Activated T-cell treated with anti-CD3 and anti-CD28 coated beads, Interleukin-2, amount 50 U/mL, for 24 hours (primary cell): ENCODE data around the gene INSM1.

Experiments
- DNase-seq: peaks from one replicate; pipeline ENCODE4 v3.0.0-alpha.2; 2020
- H3K27ac Mint-ChIP-seq: 2 replicates; pipeline ENCODE4 v1.8.0; 2020; ENCODE audit warnings: mild to moderate bottlenecking, mixed read lengths
- H3K27me3 Mint-ChIP-seq: 2 replicates; pipeline ENCODE4 v1.8.0; 2020; ENCODE audit warnings: mixed read lengths
- H3K36me3 Mint-ChIP-seq: 2 replicates; pipeline ENCODE4 v1.8.0; 2020; ENCODE audit warnings: low read depth, mixed read lengths
- H3K4me1 Mint-ChIP-seq: 2 replicates; pipeline ENCODE4 v1.8.0; 2020; ENCODE audit warnings: low read depth, mixed read lengths
- H3K4me3 Mint-ChIP-seq: 2 replicates; pipeline ENCODE4 v1.8.0; 2020; ENCODE audit warnings: mild to moderate bottlenecking, moderate library complexity, mixed read lengths
- H3K9me3 Mint-ChIP-seq: 2 replicates; pipeline ENCODE4 v1.8.0; 2020; ENCODE audit warnings: mixed read lengths

Gene INSM1, protein sequence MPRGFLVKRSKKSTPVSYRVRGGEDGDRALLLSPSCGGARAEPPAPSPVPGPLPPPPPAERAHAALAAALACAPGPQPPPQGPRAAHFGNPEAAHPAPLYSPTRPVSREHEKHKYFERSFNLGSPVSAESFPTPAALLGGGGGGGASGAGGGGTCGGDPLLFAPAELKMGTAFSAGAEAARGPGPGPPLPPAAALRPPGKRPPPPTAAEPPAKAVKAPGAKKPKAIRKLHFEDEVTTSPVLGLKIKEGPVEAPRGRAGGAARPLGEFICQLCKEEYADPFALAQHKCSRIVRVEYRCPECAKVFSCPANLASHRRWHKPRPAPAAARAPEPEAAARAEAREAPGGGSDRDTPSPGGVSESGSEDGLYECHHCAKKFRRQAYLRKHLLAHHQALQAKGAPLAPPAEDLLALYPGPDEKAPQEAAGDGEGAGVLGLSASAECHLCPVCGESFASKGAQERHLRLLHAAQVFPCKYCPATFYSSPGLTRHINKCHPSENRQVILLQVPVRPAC

DNA sequence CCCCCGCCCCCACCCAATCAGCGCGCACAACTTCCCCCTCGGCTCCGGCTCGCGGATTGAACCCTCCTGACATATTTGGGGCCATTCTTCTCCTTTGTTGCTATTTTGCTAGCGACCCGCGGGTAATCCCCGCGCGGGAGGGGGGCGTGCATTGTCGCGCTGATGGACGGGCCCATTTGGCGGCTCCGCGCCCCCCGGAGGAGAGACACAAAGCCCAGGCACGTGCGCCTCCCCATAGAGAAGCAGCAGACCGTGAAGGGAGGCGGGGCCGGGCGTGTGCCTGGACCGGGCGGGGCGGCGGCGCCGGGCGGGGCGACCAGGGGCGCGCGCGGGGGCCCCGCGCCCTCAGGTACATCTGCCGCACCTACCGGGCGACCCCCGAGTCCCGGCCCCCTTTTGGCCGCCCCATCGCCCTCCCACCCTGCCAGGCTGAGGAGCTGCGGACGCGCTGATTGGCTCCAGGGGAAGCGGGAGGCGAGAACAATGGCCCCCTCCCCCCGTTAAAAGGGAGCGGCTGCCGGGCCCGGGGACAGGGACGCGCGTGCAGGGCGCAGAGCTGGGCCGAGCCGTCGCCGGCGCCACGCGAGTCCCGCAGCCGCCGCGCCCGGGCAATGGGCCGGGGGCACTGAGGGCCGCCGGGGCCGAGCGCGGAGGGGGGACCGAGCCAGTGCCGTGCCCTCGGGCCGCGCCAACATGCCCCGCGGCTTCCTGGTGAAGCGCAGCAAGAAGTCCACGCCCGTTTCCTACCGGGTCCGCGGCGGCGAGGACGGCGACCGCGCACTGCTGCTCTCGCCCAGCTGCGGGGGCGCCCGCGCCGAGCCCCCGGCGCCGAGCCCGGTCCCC is at the start of gene INSM1:
Gene INSM1 (plus strand): TSS at position 530 of the 843 bp plus-strand sequence. CDS start 164 bp downstream, at position 694.
- peak within 1 kb of the TSS; percentile 84 for H3K27ac Mint-ChIP-seq
- peaks cover 75% of the 10 kb centered on the region for H3K27me3 Mint-ChIP-seq
- H3K4me3 Mint-ChIP-seq = peak within 1 kb of the TSS; percentile 77
- H3K9me3 Mint-ChIP-seq = no peaks in the 10 kb centered on the region
- H3K36me3 Mint-ChIP-seq = peaks cover 12% of the 10 kb centered on the region
- peak; percentile 53 for DNase-seq
- peaks cover 45% of the 10 kb centered on the region for H3K4me1 Mint-ChIP-seq

DNA sequence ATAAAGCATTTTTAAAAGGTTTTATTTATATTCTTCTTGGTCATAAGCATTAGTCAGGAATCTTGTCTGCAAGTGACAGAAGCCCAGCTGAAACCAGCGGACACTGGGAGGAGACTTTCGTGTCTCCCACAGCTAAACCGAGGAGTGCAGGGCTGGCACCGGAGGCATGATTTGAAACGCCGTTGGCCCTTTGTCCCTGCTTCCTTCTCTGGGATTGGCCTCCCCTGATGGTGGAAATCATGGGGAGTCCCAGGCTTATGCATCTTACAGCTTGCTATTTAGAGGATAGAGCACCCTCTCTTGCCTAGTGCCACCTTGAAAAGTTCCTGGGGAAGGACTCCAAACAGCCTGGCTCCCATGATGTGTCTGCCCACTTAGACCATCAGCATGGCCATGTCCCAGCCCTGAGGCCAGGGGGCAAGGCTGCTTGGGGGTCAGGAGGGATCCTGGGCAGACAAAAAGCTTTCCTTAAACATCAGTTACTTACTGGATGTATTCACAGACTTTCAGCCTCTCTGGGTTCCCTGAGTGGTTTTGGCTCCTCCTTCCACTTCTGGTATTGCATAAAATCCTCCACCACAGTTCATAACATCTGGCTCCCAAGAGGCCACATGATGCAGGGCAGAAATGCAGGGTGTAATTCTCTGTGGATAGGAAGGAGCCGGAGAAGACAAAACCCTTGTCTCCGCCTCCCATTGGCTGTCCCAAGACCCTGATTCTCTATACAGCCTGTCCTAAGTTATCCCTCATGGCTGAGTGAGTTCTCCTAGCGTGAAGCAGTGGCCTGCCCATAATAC is 49.3 kb upstream of the INSM1 start:
- Mint-ChIP-seq H3K36me3 (no peaks in the 10 kb centered on the region), H3K27me3 (peaks cover 6% of the 10 kb centered on the region), H3K4me3 (no peak overlapping the region), H3K4me1 (no peaks in the 10 kb centered on the region), H3K9me3 (peaks cover 5% of the 10 kb centered on the region), H3K27ac (no peak overlapping the region)
- no peak for DNase-seq

DNA sequence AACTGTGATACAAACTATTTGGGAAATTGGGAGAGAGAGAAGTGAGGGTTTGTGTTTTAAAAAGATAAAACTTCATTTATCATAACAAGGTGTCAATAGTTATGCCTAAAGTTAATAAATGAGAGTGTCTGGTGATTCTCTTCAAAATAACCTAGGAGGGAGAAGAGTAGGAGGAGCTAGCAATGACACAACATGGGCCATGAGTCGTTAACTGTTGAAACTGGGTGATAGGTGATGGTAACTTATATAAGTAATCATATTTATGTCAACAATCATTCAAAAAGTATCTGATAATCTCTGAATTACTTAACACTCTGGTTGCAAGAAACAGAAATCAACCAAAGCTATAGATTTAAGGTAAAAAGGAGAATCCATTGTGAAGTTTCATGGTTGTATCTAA is 46.8 kb upstream of the INSM1 start:
- H3K27ac Mint-ChIP-seq = no peak overlapping the region
- no peaks in the 10 kb centered on the region for H3K4me1 Mint-ChIP-seq
- peaks cover 10% of the 10 kb centered on the region for H3K27me3 Mint-ChIP-seq
- no peaks in the 10 kb centered on the region for H3K36me3 Mint-ChIP-seq
- peaks cover 5% of the 10 kb centered on the region for H3K9me3 Mint-ChIP-seq
- no peak for DNase-seq
- no peak overlapping the region for H3K4me3 Mint-ChIP-seq

DNA sequence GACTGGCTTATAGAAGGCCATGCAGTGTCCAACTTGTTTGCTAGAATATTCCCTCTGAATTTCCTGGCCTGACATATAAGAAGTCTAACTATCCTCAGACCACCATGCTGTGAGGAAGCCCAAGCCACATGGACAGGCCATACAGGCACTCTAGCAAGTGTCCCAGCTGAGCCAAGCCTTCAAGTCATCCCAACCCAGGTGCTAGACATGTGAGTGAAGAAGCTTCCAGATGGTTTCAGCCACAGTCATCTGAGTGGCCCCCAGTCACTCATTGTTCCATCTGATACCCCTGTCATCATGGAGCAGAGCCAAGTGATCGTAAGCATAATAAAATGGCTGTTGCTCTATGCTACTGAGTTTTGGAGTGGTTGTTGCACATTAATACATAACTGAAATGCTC is 46.0 kb upstream of the INSM1 start:
- Mint-ChIP-seq H3K4me1 (no peaks in the 10 kb centered on the region), H3K4me3 (no peak overlapping the region), H3K27ac (no peak overlapping the region), H3K9me3 (peaks cover 5% of the 10 kb centered on the region), H3K27me3 (peaks cover 10% of the 10 kb centered on the region), H3K36me3 (no peaks in the 10 kb centered on the region)
- DNase-seq = no peak

DNA sequence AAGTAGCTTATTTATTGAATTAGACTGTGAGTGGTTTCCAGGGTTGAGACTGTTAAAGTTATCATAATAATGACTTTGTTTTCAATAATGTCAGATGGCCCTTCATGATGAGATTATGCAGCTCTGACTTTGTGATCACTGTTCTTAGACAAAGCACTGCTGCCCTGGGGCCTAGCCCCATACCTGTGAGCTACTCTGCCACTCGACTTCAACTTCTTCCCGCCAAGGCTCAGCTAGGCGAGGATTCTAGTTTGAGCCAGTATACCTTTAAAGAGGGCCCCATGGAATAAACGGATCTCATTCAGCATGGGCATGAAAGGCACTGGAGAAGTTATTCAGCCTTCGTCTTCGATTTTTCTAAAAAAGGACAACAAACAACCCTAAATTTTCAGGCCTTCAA is 45.0 kb upstream of the INSM1 start:
- Mint-ChIP-seq H3K9me3 (peaks cover 5% of the 10 kb centered on the region), H3K36me3 (no peaks in the 10 kb centered on the region), H3K27ac (no peak overlapping the region), H3K4me3 (no peak overlapping the region), H3K4me1 (no peaks in the 10 kb centered on the region), H3K27me3 (peaks cover 5% of the 10 kb centered on the region)
- no peak for DNase-seq

DNA sequence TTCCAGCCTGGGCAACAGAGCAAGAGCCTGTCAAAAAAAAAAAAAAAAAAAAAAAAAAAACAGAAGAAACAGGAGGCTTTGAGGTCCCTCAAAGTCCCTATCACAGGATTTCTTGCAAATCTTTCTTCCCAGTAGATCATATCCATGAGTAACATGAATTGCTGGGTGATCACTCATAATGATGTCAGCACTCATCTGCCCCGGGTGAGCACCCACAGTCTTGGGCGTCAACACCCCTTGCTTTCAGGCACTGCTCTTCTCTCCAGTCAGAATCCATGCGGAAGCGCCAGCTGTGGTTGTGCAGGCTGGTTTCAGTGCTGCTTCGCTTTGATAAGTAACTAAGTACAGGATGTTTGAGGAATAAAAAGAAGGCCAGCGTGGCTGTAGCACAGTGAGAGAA is 40.2 kb upstream of the INSM1 start:
- H3K27me3 Mint-ChIP-seq = peaks cover 25% of the 10 kb centered on the region
- no peaks in the 10 kb centered on the region for H3K9me3 Mint-ChIP-seq
- H3K4me1 Mint-ChIP-seq = no peaks in the 10 kb centered on the region
- DNase-seq = no peak
- no peaks in the 10 kb centered on the region for H3K36me3 Mint-ChIP-seq
- H3K27ac Mint-ChIP-seq = no peak overlapping the region
- no peak overlapping the region for H3K4me3 Mint-ChIP-seq

DNA sequence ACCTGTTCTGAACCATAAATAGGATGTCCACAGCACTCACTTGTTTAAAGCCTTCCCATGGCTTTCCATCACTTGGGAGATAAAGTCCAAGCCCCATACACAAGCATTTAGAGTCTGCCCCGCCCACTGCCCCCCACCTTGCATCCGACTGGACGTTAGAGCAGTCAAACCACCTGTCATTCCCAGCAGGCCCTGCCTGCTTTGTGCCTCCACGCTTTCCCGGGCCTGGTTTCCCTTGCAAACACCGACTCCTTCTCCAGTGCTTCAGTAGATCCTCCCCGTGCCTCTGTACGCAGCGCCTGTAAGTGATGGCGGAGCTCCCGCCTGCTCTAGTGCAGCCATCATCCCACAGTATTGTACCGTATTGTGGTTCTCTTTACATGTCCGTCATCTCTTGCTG is 38.3 kb upstream of the INSM1 start:
- Mint-ChIP-seq H3K27me3 (peaks cover 30% of the 10 kb centered on the region), H3K4me1 (peaks cover 2% of the 10 kb centered on the region), H3K4me3 (no peak overlapping the region), H3K9me3 (no peaks in the 10 kb centered on the region), H3K27ac (no peak overlapping the region), H3K36me3 (no peaks in the 10 kb centered on the region)
- DNase-seq = no peak

DNA sequence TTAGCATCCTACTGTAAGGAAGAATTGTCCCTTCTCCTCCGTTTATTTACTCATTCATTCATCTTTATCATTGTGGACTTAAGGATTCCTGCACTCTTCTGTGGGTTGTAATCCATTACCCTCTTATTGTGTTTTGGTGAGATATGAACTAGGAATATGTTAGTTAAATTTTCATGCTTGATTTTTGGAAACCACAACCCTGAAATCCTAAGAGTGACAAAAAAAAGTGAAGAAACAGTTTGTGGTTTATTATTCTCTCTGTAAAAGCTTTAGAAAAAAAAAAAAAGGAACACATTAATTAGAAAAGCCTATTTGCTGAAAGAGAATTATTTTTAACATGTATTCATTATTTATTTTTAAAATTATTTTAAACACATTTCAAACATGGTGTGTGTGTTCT is 36.7 kb upstream of the INSM1 start:
- Mint-ChIP-seq H3K27me3 (peaks cover 34% of the 10 kb centered on the region), H3K36me3 (no peaks in the 10 kb centered on the region), H3K27ac (no peak overlapping the region), H3K4me3 (no peak overlapping the region), H3K4me1 (peaks cover 6% of the 10 kb centered on the region), H3K9me3 (peaks cover 5% of the 10 kb centered on the region)
- no peak for DNase-seq

DNA sequence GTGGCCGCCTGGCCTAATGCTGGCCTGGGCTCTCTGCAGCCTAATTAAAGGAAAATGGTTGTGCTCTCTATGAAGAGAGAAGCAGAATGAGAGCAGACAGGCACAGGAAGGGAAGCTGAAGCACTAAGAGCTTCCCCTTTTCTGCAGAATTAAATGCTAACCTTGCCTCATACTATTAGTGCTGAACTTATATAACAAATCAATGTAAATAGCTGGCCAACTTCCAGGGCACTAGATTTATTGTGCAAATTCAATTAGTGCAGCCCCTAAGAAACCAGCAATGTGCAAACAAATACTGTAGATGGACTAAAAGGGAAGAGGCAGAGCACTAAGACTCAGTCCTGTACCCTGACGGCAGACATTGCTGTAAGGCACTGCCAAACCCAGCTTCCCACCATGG is 36.1 kb upstream of the INSM1 start:
- no peak for DNase-seq
- Mint-ChIP-seq H3K4me1 (peaks cover 6% of the 10 kb centered on the region), H3K36me3 (no peaks in the 10 kb centered on the region), H3K27me3 (peaks cover 34% of the 10 kb centered on the region), H3K4me3 (no peak overlapping the region), H3K9me3 (peaks cover 5% of the 10 kb centered on the region), H3K27ac (no peak overlapping the region)

DNA sequence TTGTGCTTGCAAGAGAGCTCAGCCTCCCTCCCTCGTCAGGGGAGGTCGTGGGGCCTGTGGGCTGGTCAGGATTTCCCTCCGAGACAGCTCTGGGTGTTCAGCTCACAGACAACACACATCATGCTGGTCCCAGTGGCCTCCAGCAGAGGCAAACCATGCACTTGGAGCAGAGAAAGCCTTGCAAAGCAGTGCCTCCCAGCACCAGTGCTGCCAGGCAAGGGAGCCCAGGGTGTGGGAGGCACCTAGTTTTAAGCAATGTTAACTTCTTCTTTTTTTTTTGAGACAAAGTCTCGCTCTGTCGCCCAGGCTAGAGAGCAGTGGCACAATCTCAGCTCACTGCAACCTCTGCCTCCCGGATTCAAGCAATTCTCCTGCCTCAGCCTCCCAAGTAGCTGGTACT is 34.0 kb upstream of the INSM1 start:
- H3K9me3 Mint-ChIP-seq = peaks cover 5% of the 10 kb centered on the region
- no peak for DNase-seq
- peaks cover 6% of the 10 kb centered on the region for H3K4me1 Mint-ChIP-seq
- no peak overlapping the region for H3K27ac Mint-ChIP-seq
- no peak overlapping the region for H3K4me3 Mint-ChIP-seq
- peaks cover 25% of the 10 kb centered on the region for H3K27me3 Mint-ChIP-seq
- no peaks in the 10 kb centered on the region for H3K36me3 Mint-ChIP-seq

DNA sequence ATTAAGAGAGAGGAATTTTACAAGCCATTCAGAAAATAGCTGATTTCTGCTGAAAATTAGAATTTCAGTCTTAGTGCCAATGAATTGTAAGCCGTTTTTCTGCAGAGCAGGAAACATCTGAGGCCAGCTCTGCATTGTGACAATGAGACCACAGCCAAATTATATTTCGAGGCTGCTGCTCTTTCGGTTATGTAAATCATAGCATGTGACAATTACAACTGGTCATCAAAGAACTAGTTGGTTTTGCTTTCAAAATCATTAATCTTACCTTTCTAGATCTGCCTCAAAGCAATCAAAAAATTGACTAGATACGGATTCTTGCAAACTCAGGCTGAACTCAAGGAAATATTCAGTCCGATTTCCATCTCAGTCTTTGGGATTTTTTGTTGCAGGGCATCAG is 33.4 kb upstream of the INSM1 start:
- Mint-ChIP-seq H3K27me3 (peaks cover 20% of the 10 kb centered on the region), H3K36me3 (no peaks in the 10 kb centered on the region), H3K27ac (no peak overlapping the region), H3K4me1 (peaks cover 6% of the 10 kb centered on the region), H3K9me3 (peaks cover 5% of the 10 kb centered on the region), H3K4me3 (no peak overlapping the region)
- no peak for DNase-seq

DNA sequence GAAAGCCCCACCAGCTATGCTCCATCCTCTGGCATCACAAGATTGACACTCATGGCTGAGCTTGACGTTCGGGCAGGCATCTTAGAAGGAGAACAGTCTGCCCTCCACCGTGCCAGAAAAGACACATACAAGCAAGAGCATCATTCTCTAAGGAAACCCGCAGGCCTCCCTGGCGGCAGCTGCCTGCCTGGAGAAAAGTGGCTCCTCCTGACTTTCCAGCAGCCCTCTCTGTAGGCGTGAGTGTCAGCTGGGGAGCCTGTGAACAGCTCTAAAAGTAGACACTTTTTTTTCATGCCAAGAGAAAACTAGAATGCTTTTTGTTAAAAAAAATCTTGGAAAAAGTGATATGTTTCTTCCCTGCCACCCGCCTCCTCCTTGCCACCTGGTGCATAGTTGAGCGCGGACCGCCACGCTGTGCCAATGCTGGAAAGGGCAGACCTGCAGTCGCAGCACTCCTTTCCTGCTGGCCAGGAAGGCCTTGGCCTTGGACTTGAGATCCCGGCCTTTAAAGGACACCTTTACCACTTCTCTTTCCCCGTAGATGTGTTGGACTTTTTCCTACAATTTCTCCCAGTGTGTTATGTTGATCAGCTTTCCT is 29.7 kb upstream of the INSM1 start:
- no peak for DNase-seq
- Mint-ChIP-seq H3K4me3 (no peak overlapping the region), H3K27ac (no peak overlapping the region), H3K36me3 (no peaks in the 10 kb centered on the region), H3K27me3 (peaks cover 15% of the 10 kb centered on the region), H3K4me1 (peaks cover 6% of the 10 kb centered on the region), H3K9me3 (peaks cover 5% of the 10 kb centered on the region)

DNA sequence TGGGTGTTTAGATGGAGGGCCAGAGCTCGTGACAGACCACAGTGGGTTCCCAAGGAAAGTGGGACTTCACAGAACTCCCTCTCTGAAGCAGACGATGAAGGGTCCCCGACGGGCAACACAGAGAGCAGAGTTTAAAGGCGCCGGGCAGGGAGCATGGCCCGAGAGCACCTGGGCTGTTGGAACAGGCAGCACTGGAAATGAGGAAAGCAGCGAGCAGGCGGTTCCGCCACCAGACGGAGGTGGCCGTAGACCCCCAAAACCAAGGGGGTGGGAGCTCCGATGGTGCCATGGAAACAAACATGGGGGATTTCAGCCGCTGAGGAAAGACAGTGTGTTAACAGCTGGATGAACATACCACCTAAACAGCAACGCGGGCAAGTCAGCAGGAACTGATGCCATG is 27.5 kb upstream of the INSM1 start:
- H3K36me3 Mint-ChIP-seq = no peaks in the 10 kb centered on the region
- no peak overlapping the region for H3K4me3 Mint-ChIP-seq
- H3K27me3 Mint-ChIP-seq = peaks cover 22% of the 10 kb centered on the region
- no peaks in the 10 kb centered on the region for H3K4me1 Mint-ChIP-seq
- H3K27ac Mint-ChIP-seq = no peak overlapping the region
- peaks cover 2% of the 10 kb centered on the region for H3K9me3 Mint-ChIP-seq
- no peak for DNase-seq

DNA sequence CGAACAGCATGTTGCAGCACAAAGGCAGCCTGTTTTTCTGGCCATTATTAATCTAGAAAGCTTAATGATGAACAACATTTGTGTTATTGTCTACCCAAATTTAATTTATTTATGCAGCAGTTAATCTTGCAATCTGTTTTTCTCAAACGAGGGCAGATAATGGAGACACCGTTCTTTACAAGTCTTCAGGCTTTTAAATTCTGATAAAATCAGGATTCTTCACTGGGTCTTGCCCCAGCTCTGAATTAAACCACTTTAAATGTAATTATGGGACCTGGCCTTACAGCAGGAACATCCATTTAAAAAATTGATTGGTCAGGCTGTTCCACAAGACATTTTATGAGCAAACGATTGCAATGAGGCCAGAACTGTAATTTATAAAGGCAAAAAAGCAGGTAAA is 26.5 kb upstream of the INSM1 start:
- DNase-seq = no peak
- H3K36me3 Mint-ChIP-seq = no peaks in the 10 kb centered on the region
- H3K4me1 Mint-ChIP-seq = no peaks in the 10 kb centered on the region
- H3K4me3 Mint-ChIP-seq = no peak overlapping the region
- peaks cover 20% of the 10 kb centered on the region for H3K27me3 Mint-ChIP-seq
- H3K9me3 Mint-ChIP-seq = no peaks in the 10 kb centered on the region
- no peak overlapping the region for H3K27ac Mint-ChIP-seq
